GM18858 (cell line): ENCODE measurements around the gene NR4A2.
"Not testable (repeated sequence)": the region's sequence is repeated elsewhere in the genome, so short reads cannot be mapped to it uniquely, and the experiment has no call there.

ENCODE experiments used
- ATAC-seq: cut with Tn5 transposase; IDR thresholded peaks from one replicate; pipeline ENCODE4 v1.9.1; 2021; ENCODE audit not compliant: unreplicated experiment

Gene NR4A2

GRCh38 chr2:156322051-156322685 lies 10.4 kb downstream of the NR4A2 start:
- peak; percentile 39 for ATAC-seq

GRCh38 chr2:156321243-156321904 lies 11.1 kb downstream of the NR4A2 start:
- ATAC-seq = peak; percentile 23

GRCh38 chr2:156320486-156321098 lies 11.9 kb downstream of the NR4A2 start:
- ATAC-seq = no peak

GRCh38 chr2:156319811-156320485 lies 12.6 kb downstream of the NR4A2 start:
- no peak for ATAC-seq

GRCh38 chr2:156317631-156318030 lies 14.9 kb downstream of the NR4A2 start:
- ATAC-seq = no peak

GRCh38 chr2:156311976-156312375 lies 20.5 kb downstream of the NR4A2 start:
- ATAC-seq = no peak

- ATAC-seq = no peak
These were observed 21.7 kb downstream of the NR4A2 start for GRCh38 chr2:156310773-156311172.

GRCh38 chr2:156309917-156310316 lies 22.6 kb downstream of the NR4A2 start:
- ATAC-seq = no peak

GRCh38 chr2:156309167-156309566 lies 23.4 kb downstream of the NR4A2 start:
- peak; percentile 70 for ATAC-seq

GRCh38 chr2:156306821-156307220 lies 25.7 kb downstream of the NR4A2 start:
- no peak for ATAC-seq

- no peak for ATAC-seq
These were observed 27.4 kb downstream of the NR4A2 start for GRCh38 chr2:156305121-156305520.

GRCh38 chr2:156300337-156300736 lies 32.2 kb downstream of the NR4A2 start:
- no peak for ATAC-seq

GRCh38 chr2:156294945-156295580 lies 37.5 kb downstream of the NR4A2 start:
- no peak for ATAC-seq

- ATAC-seq = not testable (repeated sequence)
These were observed 39.1 kb downstream of the NR4A2 start for GRCh38 chr2:156293382-156293781.

GRCh38 chr2:156279446-156280150 lies 52.9 kb downstream of the NR4A2 start:
- ATAC-seq = no peak
